ENCODE data around the gene IFT25. TPM values are rescaled to one million over a fixed set of nuclear protein-coding genes. Genes with fewer than 3 reads are reported as not detected.

Gene IFT25
- total and polyA plus RNA-seq, 2 donors (not counting 1 experiment from before 2014, with no cell fraction given), result 27.6 to 37.6 TPM

DNA sequence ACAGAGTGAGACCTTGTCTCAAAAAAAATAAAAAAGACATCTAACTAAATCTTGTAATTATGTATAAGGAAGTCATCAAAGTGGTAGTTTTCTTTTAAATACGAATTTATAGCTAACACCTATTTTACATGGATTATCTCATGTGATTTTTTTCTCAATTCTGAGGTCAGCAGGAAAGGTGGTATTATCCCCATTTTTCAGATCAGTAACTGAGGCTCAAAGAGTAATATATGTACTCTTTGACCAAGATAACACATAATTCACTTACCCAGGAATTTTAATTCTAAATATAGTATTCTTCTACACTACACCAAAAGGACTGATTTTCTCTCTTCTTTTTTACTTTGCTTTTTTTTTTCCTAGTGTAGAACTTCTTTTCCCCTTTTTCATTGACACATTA, 9.1 kb downstream of the IFT25 start:
- no peak overlapping the region for H3K4me3 ChIP-seq (replicated peaks in 1 of 4; ENCODE audit: control extremely low read depth in 1 of 4, insufficient read depth in 1 of 4, low read depth in 3 of 4, low read length in 4 of 4)

DNA sequence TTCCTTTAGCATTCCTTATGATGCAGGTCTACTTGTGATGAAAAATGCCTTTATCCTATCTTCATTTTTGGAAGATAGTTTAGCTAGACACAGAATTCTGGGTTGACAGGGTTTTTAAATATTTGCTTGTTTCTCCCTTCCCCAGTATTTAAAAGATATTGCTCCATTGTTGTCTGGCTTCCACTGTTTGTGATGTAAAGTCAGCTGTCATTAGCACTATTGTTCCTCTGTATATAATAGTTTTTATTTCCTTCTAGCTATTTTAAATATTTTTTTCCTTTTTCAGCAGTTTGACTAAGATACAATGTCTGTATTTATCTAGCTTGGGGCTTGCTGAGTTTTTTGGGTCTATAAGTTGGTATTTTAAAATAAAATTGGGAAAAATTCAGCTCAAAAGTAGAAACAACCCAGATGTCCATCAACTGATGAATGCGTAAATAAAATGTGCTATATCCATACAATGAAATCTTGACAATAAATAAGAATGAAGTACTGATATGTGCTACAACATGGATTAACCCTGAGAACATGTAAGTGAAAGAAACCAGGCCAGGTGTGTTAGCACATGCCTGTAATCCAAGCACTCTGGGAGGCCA, 11.2 kb downstream of the IFT25 start:
- Histone ChIP-seq H3K4me3 (replicated peaks in 1 of 4; ENCODE audit: control extremely low read depth in 1 of 4, insufficient read depth in 1 of 4, low read depth in 3 of 4, low read length in 4 of 4) (no peak overlapping the region), H3K4me1 (ENCODE audit: control insufficient read depth, extremely low read depth, insufficient read depth, low read length) (no peaks in the 10 kb centered on the region), H3K27ac (ENCODE audit: insufficient read depth, low read length) (no peak overlapping the region), H4K20me1 (ENCODE audit: control insufficient read depth, extremely low read depth, insufficient read depth, low read length) (no peaks in the 10 kb centered on the region), H3K4me2 (ENCODE audit: extremely low read depth, insufficient read depth, low read length) (no peak overlapping the region), H3K9ac (ENCODE audit: insufficient read depth, low read length) (no peak overlapping the region), H3K36me3 (ENCODE audit: control insufficient read depth, insufficient read depth, low read length) (no peaks in the 10 kb centered on the region), H2AFZ (ENCODE audit: low read length) (no peak overlapping the region), H3K79me2 (ENCODE audit: control insufficient read depth, insufficient read depth, low read length) (no peaks in the 10 kb centered on the region), H3K9me3 (ENCODE audit: control insufficient read depth, insufficient read depth, low read depth, low read length) (no peaks in the 10 kb centered on the region), H3K27me3 (ENCODE audit: control insufficient read depth, insufficient read depth, low read length) (no peaks in the 10 kb centered on the region)
- no peak for DNase-seq (ENCODE audit: low read depth in 2 of 2)
- TF ChIP-seq, protein P1, sequence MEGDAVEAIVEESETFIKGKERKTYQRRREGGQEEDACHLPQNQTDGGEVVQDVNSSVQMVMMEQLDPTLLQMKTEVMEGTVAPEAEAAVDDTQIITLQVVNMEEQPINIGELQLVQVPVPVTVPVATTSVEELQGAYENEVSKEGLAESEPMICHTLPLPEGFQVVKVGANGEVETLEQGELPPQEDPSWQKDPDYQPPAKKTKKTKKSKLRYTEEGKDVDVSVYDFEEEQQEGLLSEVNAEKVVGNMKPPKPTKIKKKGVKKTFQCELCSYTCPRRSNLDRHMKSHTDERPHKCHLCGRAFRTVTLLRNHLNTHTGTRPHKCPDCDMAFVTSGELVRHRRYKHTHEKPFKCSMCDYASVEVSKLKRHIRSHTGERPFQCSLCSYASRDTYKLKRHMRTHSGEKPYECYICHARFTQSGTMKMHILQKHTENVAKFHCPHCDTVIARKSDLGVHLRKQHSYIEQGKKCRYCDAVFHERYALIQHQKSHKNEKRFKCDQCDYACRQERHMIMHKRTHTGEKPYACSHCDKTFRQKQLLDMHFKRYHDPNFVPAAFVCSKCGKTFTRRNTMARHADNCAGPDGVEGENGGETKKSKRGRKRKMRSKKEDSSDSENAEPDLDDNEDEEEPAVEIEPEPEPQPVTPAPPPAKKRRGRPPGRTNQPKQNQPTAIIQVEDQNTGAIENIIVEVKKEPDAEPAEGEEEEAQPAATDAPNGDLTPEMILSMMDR (conservative IDR thresholded peaks at IDR 0.05 in 1 of 2, IDR thresholded peaks at IDR 0.05 in 1 of 2; ENCODE audit: low read depth in 1 of 2, low read length in 2 of 2), result no peak
- TF ChIP-seq EZH2 (IDR thresholded peaks at IDR 0.05; ENCODE audit: low read length, missing control alignments), result no peak

More for the DNA sequence above, 9.1 kb downstream of the IFT25 start:
- H3K4me1 ChIP-seq (ENCODE audit: control insufficient read depth, extremely low read depth, insufficient read depth, low read length), result no peaks in the 10 kb centered on the region
- H3K36me3 ChIP-seq (ENCODE audit: control insufficient read depth, insufficient read depth, low read length), result no peaks in the 10 kb centered on the region
- no peak overlapping the region for H3K27ac ChIP-seq (ENCODE audit: insufficient read depth, low read length)
- no peak overlapping the region for H3K4me2 ChIP-seq (ENCODE audit: extremely low read depth, insufficient read depth, low read length)
- H3K9ac ChIP-seq (ENCODE audit: insufficient read depth, low read length), result no peak overlapping the region
- DNase-seq (ENCODE audit: low read depth in 2 of 2), result no peak
- no peak overlapping the region for H2AFZ ChIP-seq (ENCODE audit: low read length)
- no peak for TF ChIP-seq EZH2 (IDR thresholded peaks at IDR 0.05; ENCODE audit: low read length, missing control alignments)
- TF ChIP-seq, protein P1 (conservative IDR thresholded peaks at IDR 0.05 in 1 of 2, IDR thresholded peaks at IDR 0.05 in 1 of 2; ENCODE audit: low read depth in 1 of 2, low read length in 2 of 2), result no peak
- H3K79me2 ChIP-seq (ENCODE audit: control insufficient read depth, insufficient read depth, low read length), result no peaks in the 10 kb centered on the region
- no peaks in the 10 kb centered on the region for H4K20me1 ChIP-seq (ENCODE audit: control insufficient read depth, extremely low read depth, insufficient read depth, low read length)
- H3K27me3 ChIP-seq (ENCODE audit: control insufficient read depth, insufficient read depth, low read length), result no peaks in the 10 kb centered on the region
- no peaks in the 10 kb centered on the region for H3K9me3 ChIP-seq (ENCODE audit: control insufficient read depth, insufficient read depth, low read depth, low read length)

DNA sequence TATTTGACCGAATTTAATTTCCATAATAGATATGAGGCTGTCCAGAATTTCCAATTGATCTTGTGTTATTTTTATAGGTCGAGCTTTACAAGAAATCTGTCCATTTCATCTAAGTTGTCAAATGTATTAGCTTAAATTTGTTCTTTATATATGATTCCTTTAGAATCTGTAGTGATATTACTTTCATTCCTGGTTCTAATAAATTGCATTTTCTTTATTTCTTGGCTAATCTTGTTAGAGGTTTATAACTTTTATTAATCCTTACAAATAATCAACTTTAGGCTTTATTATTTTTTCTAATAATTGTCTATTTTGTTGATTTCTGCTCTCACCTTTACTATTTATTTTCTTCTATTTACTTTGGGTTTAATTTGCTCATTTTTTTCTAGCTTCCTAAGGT, 14.0 kb downstream of the IFT25 start:
- no peaks in the 10 kb centered on the region for H3K79me2 ChIP-seq (ENCODE audit: control insufficient read depth, insufficient read depth, low read length)
- TF ChIP-seq, protein P1 (conservative IDR thresholded peaks at IDR 0.05 in 1 of 2, IDR thresholded peaks at IDR 0.05 in 1 of 2; ENCODE audit: low read depth in 1 of 2, low read length in 2 of 2), result no peak
- no peak for TF ChIP-seq EZH2 (IDR thresholded peaks at IDR 0.05; ENCODE audit: low read length, missing control alignments)
- no peak overlapping the region for H3K27ac ChIP-seq (ENCODE audit: insufficient read depth, low read length)
- no peak overlapping the region for H3K4me2 ChIP-seq (ENCODE audit: extremely low read depth, insufficient read depth, low read length)
- no peaks in the 10 kb centered on the region for H3K4me1 ChIP-seq (ENCODE audit: control insufficient read depth, extremely low read depth, insufficient read depth, low read length)
- no peaks in the 10 kb centered on the region for H3K36me3 ChIP-seq (ENCODE audit: control insufficient read depth, insufficient read depth, low read length)
- H3K27me3 ChIP-seq (ENCODE audit: control insufficient read depth, insufficient read depth, low read length), result no peaks in the 10 kb centered on the region
- H3K9me3 ChIP-seq (ENCODE audit: control insufficient read depth, insufficient read depth, low read depth, low read length), result no peaks in the 10 kb centered on the region
- no peak for DNase-seq (ENCODE audit: low read depth in 2 of 2)
- H3K9ac ChIP-seq (ENCODE audit: insufficient read depth, low read length), result no peak overlapping the region
- H3K4me3 ChIP-seq (replicated peaks in 1 of 4; ENCODE audit: control extremely low read depth in 1 of 4, insufficient read depth in 1 of 4, low read depth in 3 of 4, low read length in 4 of 4), result no peak overlapping the region
- no peaks in the 10 kb centered on the region for H4K20me1 ChIP-seq (ENCODE audit: control insufficient read depth, extremely low read depth, insufficient read depth, low read length)
- H2AFZ ChIP-seq (ENCODE audit: low read length), result no peak overlapping the region
